Activated B cell treated with CpG ODN at 0.5 μM for 24 hours (primary cell): ENCODE measurements around the gene EGLN1. TPM values are rescaled to one million over a fixed set of nuclear protein-coding genes. Genes with fewer than 3 reads are reported as not detected.

Source experiments
- ATAC-seq: fragments of 200-7000 bp; cut with Tn5 transposase; one replicate; pipeline ENCODE4 v1.10.0; 2021; ENCODE audit warnings: low read depth, mild to moderate bottlenecking, moderate library complexity
- CTCF ChIA-PET: fragments of 350-600 bp; sonication (Branson Sonifier 250); formaldehyde crosslinking; loops from one replicate; lab custom pipeline; 2021; ENCODE audit warnings: antibody characterized with exemption; lab: Charles Lee
- POLR2A ChIA-PET: fragments of 350-600 bp; sonication (Branson Sonifier 250); formaldehyde crosslinking; loops from one replicate; lab custom pipeline; 2021; ENCODE audit warnings: antibody characterized with exemption; lab: Charles Lee
- DNase-seq: peaks from one replicate; pipeline ENCODE4 v3.0.0; 2022
- H3K27ac Mint-ChIP-seq: one replicate; pipeline ENCODE4 v1.8.0; 2020; ENCODE audit warnings: mixed read lengths
- H3K27me3 Mint-ChIP-seq: one replicate; pipeline ENCODE4 v1.8.0; 2021; ENCODE audit warnings: mixed read lengths
- H3K36me3 Mint-ChIP-seq: one replicate; pipeline ENCODE4 v1.8.0; 2021; ENCODE audit warnings: low read depth, mixed read lengths
- H3K4me1 Mint-ChIP-seq: one replicate; pipeline ENCODE4 v1.8.0; 2021; ENCODE audit warnings: mixed read lengths
- H3K4me3 Mint-ChIP-seq: one replicate; pipeline ENCODE4 v1.8.0; 2020; ENCODE audit warnings: mild to moderate bottlenecking, mixed read lengths
- H3K9me3 Mint-ChIP-seq: one replicate; pipeline ENCODE4 v1.8.0; 2020; ENCODE audit warnings: mixed read lengths
- CTCF ChIP-seq: fragments of 200-600 bp; IDR thresholded peaks from one replicate; pipeline ENCODE4 v1.8.0; 2022; ENCODE audit warnings: antibody characterized with exemption, mild to moderate bottlenecking
- intact Hi-C: fragments of 100-400 bp; cut with micrococcal nuclease; formaldehyde crosslinking; loops from one replicate; pipeline ENCODE4 v1.15.1; 2024
- total RNA-seq: library from RNA; stranded (reverse); gene quantifications from 2 replicates; pipeline ENCODE4 v1.2.3, GENCODE V29; 2022

The EGLN1 gene
- total RNA-seq, 1 donor from 2014 or later: 15.6 TPM

DNA sequence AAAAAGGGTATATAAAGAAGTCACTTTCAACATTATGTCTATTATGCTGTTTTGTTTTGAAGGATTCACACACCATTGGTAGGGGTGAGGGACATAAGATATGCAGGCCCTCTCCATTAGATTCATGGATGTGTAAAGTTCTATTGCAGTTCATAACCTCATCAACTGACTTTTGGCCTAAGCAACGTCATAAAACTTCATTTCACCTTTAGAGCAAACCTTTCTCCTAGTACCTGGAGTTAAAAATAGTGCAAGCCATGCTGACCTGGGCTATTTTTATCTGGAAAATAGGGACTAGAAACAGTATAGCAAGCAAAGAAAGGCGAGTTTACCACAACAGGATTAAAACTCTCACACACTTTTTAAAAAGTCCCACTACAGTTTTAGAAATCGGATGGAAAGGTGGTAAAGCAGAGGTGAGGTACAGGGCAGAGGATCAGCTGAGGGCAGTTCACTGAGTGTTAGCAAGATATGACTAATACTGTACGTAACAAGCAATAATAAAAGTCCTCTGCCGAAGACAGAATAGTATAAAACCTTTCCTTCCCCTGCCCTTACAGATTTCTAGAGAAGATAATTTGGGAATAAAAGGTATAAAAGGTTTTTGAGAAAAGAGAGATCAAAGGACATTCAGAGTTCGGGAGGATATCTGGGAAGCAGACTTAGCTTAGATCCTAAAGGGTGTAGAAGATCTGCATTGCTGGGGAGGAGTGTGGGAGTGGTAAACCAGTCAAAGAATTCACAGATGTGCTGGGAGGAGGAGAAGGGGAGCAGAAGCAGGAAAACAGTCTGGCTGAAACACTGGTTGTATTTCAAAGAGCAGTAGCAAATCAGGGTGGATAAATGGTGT is 14.3 kb downstream of the EGLN1 start:
- Mint-ChIP-seq H3K4me3 (no peak overlapping the region), H3K36me3 (peaks cover 9% of the 10 kb centered on the region), H3K9me3 (no peaks in the 10 kb centered on the region), H3K27ac (no peak overlapping the region), H3K27me3 (no peaks in the 10 kb centered on the region), H3K4me1 (peaks cover 9% of the 10 kb centered on the region)
- ChIA-PET POLR2A (no interaction called here), CTCF (no interaction called here)
- ATAC-seq (no peak), DNase-seq (no peak)
- TF ChIP-seq CTCF: no peak
- intact Hi-C loops: no loop called here

DNA sequence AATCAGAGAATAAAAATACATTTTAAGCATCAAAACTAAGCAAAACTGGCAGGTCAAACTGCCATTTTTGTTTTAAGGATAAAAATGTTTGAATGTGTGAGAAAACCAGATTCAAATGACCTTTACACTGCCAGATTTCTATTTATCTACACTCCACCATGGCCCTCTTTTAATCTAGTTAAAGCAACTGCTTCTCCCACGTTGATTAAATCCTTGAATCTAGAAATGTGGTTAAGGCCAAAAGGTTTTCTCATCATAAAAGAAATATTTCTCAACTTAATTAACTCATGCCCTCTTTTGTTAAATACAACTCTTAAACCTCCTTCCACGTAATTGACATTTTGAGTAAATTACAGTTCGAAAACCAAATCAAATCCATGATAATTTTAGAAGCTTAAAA is 15.0 kb downstream of the EGLN1 start:
- Mint-ChIP-seq H3K27ac (no peak overlapping the region), H3K4me3 (no peak overlapping the region), H3K4me1 (peaks cover 3% of the 10 kb centered on the region), H3K36me3 (peaks cover 6% of the 10 kb centered on the region), H3K9me3 (no peaks in the 10 kb centered on the region), H3K27me3 (no peaks in the 10 kb centered on the region)
- intact Hi-C loops: no loop called here
- ChIA-PET CTCF (no interaction called here), POLR2A (no interaction called here)
- ATAC-seq (no peak), DNase-seq (no peak)
- no peak for TF ChIP-seq CTCF

- ChIA-PET POLR2A (no interaction called here), CTCF (no interaction called here)
- no peak for TF ChIP-seq CTCF
- no peak for ATAC-seq
- no peak overlapping the region for H3K27ac Mint-ChIP-seq
- no peaks in the 10 kb centered on the region for H3K9me3 Mint-ChIP-seq
- no peak for DNase-seq
- intact Hi-C loops: no loop called here
- H3K27me3 Mint-ChIP-seq: no peaks in the 10 kb centered on the region
- no peak overlapping the region for H3K4me3 Mint-ChIP-seq
- peaks cover 8% of the 10 kb centered on the region for H3K36me3 Mint-ChIP-seq
- H3K4me1 Mint-ChIP-seq: peaks cover 10% of the 10 kb centered on the region
Measured at GRCh38 chr1:231404318-231404717, 17.8 kb downstream of the EGLN1 start.

DNA sequence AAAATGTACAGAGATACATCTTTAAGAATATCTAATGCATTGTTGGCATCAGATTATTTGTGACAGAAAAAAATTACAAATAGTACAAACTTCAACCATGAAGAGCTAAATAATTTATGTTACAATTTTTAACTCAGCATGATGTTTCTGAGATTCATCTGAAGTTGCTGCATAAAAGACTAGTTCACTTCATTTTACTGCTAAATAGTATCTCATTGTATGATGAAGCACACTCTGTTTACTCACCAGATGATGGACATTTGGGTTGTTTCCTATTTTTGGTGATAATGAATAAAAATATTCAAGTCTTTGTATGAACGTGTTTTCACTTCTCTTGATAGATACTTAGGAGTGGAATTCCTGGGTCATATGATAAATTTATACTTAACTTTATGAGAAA is 20.6 kb downstream of the EGLN1 start:
- DNase-seq (no peak), ATAC-seq (no peak)
- POLR2A ChIA-PET: no interaction called here
- peaks cover 23% of the 10 kb centered on the region for H3K4me1 Mint-ChIP-seq
- H3K27me3 Mint-ChIP-seq: no peaks in the 10 kb centered on the region
- intact Hi-C loops: no loop called here
- TF ChIP-seq CTCF: no peak
- no peak overlapping the region for H3K4me3 Mint-ChIP-seq
- peaks cover 14% of the 10 kb centered on the region for H3K36me3 Mint-ChIP-seq
- no peak overlapping the region for H3K27ac Mint-ChIP-seq
- CTCF ChIA-PET: no interaction called here
- no peaks in the 10 kb centered on the region for H3K9me3 Mint-ChIP-seq

DNA sequence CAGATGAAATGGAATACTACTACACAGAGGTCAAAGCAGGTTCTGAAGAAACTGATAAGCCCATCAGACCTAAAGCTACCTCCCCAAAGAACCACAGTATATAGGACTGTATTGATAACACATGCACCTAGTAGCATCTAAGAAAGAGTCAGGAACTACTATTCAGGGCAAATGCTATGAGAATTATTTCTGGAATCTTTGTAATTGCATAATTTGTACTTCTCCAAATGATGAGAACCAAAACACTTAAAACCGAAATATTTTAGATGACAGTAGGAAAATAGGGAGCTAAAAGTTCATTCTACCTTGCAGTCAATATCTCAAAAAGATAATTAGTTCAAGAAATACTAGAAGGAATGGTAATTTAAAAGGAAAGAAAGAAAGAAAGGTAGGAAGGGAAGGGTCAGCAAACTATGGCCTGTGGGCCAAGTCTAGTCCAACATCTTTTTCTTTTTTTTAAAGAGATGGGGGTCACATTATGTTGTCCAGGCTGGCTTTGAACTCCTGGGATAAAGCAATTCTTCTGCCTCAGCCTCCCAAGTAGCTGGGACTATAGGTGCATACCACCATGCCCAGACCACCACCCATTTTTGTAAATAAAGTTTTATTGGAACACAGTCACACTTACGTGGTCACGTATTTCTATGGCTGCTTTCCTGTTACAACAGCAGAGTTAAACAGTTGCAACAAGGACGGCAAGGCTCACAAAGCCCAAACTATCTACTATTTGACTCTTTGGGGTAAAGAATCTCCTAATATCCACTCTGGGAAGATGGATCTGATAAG is 24.0 kb downstream of the EGLN1 start:
- Mint-ChIP-seq H3K4me1 (peaks cover 48% of the 10 kb centered on the region), H3K36me3 (peaks cover 9% of the 10 kb centered on the region), H3K27me3 (no peaks in the 10 kb centered on the region), H3K9me3 (no peaks in the 10 kb centered on the region), H3K27ac (no peak overlapping the region), H3K4me3 (no peak overlapping the region)
- no peak for ATAC-seq
- TF ChIP-seq CTCF: no peak
- CTCF ChIA-PET: no interaction called here
- POLR2A ChIA-PET: no interaction called here
- intact Hi-C loops: no loop called here
- no peak for DNase-seq
